HG03039 (cell line): ENCODE measurements around the gene BRD4.

Source experiments
- ATAC-seq: cut with Tn5 transposase; IDR thresholded peaks from one replicate; pipeline ENCODE4 v1.9.1; 2021; ENCODE audit warnings: mild to moderate bottlenecking, moderate library complexity; ENCODE audit not compliant: unreplicated experiment

BRD4 gene

DNA sequence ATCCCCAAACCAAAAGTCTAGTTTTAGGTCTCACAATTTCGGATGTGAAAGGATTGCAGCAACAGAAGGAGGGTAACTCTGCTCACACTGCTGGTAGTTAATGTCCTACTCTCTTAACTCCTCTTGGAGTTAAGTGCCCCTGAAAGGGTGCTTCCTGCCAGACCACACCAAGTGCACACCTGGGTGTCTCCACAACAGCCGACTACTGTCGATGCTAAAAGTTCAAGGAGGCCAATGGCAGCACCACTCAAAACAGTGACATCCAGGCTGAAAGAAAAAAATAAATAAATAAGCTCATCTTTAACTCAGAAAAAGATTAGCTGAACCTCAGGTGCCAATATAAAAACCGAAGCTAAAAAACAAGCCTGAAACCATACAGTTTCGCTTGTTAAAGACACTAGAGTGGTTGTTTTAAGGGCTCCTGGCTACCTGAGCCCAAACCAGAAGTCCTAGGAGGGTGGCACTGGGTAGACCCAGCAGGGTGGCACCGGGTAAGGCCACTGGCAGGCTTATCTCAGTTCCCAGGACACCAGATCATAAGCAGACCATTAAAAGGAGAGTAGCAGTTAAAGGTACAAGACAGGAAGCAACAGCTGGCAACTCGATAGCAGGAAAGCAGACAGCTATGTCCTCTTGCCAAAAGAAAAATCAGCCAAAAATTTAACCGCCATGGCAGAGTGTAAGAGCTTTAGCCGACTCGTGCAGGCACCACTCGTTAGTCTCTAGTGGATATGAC is 39.3 kb downstream of the BRD4 start:
- ATAC-seq, result no peak

GRCh38 chr19:15292140-15292539 is 40.2 kb downstream of the BRD4 start:
- ATAC-seq, result no peak

GRCh38 chr19:15291548-15292021 is 40.8 kb downstream of the BRD4 start:
- no peak for ATAC-seq

- ATAC-seq, result no peak
Measured at GRCh38 chr19:15291089-15291488, 41.2 kb downstream of the BRD4 start.

DNA sequence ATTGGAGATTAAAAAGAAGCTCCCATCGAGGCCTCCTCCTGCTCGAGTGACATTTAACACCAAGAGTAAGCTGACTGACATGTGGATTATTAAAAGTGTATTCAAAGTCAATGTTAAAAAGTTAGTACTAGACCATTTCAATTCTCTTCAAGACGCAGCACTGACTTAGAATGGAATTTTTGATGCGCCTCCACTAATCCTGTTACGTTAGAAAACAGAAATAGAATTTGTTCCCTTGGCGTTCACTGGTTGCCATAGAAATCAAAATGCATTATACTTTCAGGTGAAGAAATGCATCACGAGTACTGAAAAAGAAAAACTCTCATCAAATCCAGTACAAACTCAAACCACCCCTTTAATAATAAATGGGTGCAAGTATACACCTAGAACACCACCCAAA is 42.2 kb downstream of the BRD4 start:
- ATAC-seq, result no peak

DNA sequence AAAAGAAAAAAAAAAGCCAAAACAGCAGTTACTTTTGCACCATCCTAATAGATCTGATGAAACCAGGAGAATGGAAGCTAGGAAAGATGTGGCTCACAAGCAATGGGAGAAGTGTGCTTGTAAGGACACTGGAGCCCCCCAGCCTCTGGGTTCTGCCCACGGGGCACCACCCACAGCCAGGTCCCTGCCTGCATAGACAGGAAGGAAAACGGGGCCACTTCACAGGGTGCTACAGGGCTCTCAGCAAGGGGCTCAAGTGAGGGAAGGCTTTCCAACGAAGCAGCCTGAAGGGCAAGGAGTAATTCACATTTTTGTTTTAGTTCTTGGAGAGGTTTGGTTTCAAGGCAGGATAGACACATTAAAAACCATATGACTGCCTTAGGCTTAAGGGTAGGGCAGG is 42.7 kb downstream of the BRD4 start:
- ATAC-seq, result no peak

DNA sequence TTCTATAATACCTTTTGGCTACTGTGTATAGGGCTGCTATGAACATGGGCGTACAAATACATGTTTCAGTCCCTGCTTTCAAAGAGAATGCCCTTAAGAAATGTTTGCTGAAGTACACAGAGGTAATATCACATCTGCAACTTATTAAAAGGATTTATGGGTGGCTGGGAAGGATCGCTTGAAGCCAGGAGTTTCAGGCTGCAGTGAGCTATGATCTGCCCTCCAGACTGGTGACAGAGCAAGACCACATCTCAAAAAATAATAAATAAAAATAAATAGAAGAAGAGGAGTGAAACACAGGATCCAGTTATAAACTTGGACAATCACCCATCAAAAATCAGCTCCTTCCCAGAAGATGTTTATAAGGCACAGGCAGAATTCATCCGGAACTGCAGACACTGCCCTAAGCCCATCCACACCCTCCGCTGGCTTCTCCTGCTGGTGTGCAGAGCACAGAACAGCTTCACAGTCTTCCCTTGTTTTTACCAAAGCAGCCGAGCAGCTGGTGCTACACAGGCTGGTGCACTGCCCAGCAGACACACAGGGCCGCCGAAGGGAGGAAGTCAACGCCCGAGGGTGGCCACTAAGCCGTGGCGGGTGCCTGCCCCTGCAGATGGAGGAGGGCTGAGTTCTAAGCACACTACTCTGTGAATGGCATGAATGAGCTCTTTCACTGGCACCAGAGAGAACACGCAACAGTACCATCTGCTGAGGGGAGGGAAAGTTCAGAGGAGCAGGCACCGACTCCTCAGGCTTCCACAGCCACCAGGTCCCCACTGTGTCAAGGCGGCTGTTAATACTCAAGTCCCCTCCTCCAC is 44.0 kb downstream of the BRD4 start:
- no peak for ATAC-seq

- ATAC-seq, result no peak
Measured at GRCh38 chr19:15287496-15287895, 44.8 kb downstream of the BRD4 start.

GRCh38 chr19:15286688-15287365 is 45.5 kb downstream of the BRD4 start:
- no peak for ATAC-seq

DNA sequence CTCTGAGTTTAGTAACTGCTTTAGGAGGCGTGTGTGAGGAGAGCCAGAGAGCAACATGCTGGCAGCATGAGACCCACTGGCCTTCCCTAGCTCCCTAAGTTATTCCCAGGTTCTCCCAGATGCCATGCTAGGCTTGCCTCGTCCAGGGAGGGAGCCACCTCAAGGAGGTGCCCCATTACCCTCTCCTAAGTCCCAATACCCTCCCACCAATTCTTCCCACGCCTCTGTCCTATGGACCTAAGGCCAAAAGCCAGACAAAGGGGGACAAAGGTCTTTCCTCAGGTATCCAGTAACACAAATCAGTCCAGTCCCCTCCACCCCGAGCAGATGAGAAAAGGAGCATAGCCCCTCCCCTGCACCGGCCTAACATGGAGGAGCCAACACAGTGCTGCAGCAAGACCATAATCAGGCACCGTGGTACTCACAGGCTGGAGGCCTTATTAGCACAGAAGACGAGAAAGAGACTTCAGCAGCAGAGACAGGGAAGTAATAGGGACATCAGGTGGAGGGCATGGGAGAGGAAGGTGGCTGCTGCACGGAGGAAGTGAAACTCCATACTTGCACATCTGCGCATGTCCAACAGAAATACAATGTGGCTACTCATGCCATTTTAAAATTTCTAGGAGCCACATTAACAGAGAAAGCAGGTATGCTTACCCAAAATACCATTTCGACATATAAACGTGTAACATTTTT is 46.3 kb downstream of the BRD4 start:
- no peak for ATAC-seq

- no peak for ATAC-seq
Measured at GRCh38 chr19:15284896-15285295, 47.4 kb downstream of the BRD4 start.

DNA sequence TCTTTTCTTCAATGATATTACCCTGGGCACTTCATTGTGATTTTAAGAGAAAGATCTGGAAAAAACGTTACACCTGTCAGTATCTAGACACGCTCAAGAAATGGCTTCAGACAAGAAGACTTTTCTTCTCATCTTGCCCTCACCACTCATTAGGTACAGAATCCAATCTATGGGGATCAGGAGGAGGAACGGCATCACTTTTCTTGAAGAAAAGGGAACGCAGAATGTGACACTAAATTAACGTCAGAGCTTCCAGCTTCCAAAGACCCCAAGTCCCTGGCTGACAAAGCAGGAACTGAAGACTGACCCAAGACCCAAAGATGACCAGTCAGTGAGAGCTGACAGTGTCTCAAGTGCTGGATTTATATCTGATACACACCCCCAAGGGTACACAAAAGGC is 48.2 kb downstream of the BRD4 start:
- ATAC-seq, result no peak

- no peak for ATAC-seq
Measured at GRCh38 chr19:15283141-15283883, 49.0 kb downstream of the BRD4 start.

DNA sequence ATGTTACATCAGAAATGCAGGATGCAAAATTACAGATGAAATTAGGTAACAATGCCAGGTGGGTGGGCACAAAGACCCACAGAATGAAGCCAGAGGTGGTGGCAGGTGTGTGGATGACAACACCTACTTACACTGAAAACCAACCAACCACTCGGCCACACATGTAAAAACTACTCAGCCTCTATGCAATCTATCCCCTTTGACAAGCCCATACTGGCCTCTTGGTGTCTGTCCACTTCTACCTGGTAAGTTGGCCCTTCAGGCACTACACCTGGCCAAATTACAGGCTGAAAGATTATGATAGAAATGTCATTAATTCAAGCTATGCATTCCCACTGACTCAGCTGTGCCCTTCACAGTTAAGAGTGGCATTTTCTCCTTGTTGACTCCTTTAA is 50.0 kb downstream of the BRD4 start:
- ATAC-seq, result no peak

DNA sequence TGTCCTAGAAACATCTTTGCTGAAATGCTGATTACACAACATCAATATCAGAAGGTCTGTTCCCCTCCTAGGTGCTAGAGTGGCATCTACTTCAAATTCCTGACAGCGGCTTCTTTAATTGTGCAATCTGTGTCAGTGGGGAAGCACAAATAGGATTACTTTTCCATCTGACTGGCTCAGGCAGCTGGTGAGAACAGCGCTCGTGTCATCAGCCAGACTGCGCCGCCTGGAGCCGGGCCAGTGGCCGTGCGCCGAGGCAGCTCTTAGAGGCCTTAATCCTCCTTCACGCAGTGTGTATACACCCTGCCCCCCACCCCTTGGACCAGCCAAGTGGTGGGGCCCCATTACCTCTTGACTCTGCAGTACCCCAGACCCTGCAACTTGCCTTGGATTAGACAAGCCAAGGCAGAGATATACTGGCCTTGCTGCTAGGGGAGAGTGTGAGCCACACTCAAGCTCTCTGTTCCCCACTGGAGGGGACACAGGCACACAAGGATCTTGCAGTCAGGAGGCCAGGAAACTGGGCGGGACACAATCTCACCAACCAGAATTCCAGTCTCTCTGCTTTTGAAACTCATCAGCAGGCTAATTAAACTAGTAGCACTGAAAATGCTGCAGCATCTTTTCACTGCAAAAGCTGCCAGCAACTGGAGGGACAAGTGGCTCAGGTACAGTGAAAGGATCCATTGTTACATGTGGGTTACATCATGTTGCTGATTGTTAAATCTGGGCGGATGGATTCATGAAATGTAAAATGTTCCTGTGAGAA is 51.2 kb downstream of the BRD4 start:
- no peak for ATAC-seq

- no peak for ATAC-seq
Measured at GRCh38 chr19:15280048-15280725, 52.2 kb downstream of the BRD4 start.

GRCh38 chr19:15279326-15279904 is 52.9 kb downstream of the BRD4 start:
- ATAC-seq, result no peak

DNA sequence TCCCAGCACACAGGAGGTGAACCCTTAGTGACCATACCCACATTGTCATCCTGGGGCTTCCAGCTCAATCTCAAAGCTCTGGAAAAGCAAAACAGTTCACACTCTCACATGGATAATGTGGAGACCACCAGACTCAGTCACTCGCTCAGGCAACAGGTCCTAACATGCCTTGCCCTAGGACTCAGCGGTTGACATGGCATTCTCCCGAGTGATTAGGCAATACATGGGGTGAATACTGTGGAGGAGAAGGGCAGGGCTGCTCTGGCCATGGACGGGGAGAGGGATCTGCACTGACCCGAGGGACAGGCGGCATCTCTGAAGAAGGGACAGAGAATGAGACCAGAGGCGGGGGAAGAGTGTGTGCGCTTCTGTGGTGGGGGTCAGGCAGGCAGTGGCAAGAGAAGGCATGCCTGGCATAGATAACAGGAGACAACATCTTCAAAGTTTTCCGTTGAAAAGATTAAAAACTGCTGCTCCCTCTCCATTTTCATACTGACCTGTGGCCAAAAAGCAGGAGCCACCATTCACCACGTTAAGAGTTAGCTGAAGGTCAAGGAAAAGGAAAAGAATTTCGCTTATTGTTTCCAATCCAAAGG is 55.6 kb downstream of the BRD4 start:
- no peak for ATAC-seq
